NCI-H82 (cell line): ENCODE results near the gene SCN3B.

Experiments used
- DNase-seq: peaks from one replicate; lab custom pipeline; 2025; lab: John Stamatoyannopoulos, UW

The SCN3B gene

GRCh38 chr11:123594921-123595320, 59.5 kb downstream of the SCN3B start:
- no peak for DNase-seq

- DNase-seq: no peak
Observed at GRCh38 chr11:123594188-123594901, 60.1 kb downstream of the SCN3B start.

GRCh38 chr11:123593570-123593969, 60.9 kb downstream of the SCN3B start:
- DNase-seq: no peak

- no peak for DNase-seq
Observed at GRCh38 chr11:123590296-123590912, 64.0 kb downstream of the SCN3B start.

GRCh38 chr11:123588864-123589262, 65.6 kb downstream of the SCN3B start:
- DNase-seq: no peak

- DNase-seq: no peak
Observed at GRCh38 chr11:123588117-123588863, 66.1 kb downstream of the SCN3B start.

GRCh38 chr11:123587559-123587958, 66.9 kb downstream of the SCN3B start:
- no peak for DNase-seq

GRCh38 chr11:123587044-123587443, 67.4 kb downstream of the SCN3B start:
- DNase-seq: no peak

- no peak for DNase-seq
Observed at GRCh38 chr11:123586568-123586967, 67.9 kb downstream of the SCN3B start.

GRCh38 chr11:123585706-123586105, 68.7 kb downstream of the SCN3B start:
- DNase-seq: peak; percentile 23

- no peak for DNase-seq
Observed at GRCh38 chr11:123585206-123585605, 69.2 kb downstream of the SCN3B start.

GRCh38 chr11:123584737-123585136, 69.7 kb downstream of the SCN3B start:
- peak; percentile 16 for DNase-seq

- DNase-seq: no peak
Observed at GRCh38 chr11:123584186-123584585, 70.2 kb downstream of the SCN3B start.

- DNase-seq: no peak
Observed at GRCh38 chr11:123582992-123583504, 71.4 kb downstream of the SCN3B start.

- DNase-seq: no peak
Observed at GRCh38 chr11:123581651-123582399, 72.6 kb downstream of the SCN3B start.

GRCh38 chr11:123580557-123581275, 73.7 kb downstream of the SCN3B start:
- DNase-seq: peak; percentile 68

- no peak for DNase-seq
Observed at GRCh38 chr11:123580137-123580536, 74.3 kb downstream of the SCN3B start.

- no peak for DNase-seq
Observed at GRCh38 chr11:123579482-123579812, 75.0 kb downstream of the SCN3B start.
